Epithelial cell of proximal tubule (primary cell): ENCODE data around the gene ADAMTS6. TPM values are rescaled to one million over a fixed set of nuclear protein-coding genes. Genes with fewer than 3 reads are reported as not detected.

Experiments used
- DNase-seq: peaks from one replicate; pipeline ENCODE4 v3.0.0-alpha.2; 2011; ENCODE audit warnings: low read depth
- H3K4me3 ChIP-seq: 2 replicates; pipeline ENCODE4 v1.5.1; 2011; ENCODE audit warnings: low read depth, mild to moderate bottlenecking, low read length
- total RNA-seq: library from RNA; depleted of rRNA; stranded (reverse); fragments of >200 nt; gene quantifications from 2 replicates; pipeline ENCODE4 v1.2.3, GENCODE V29; 2015
- TF ChIP-seq, protein P1 (sequence below): conservative IDR thresholded peaks from 2 replicates; pipeline ENCODE4 v1.5.1; 2012; ENCODE audit warnings: low read depth, mild to moderate bottlenecking, low read length

Gene ADAMTS6
- total RNA-seq, 1 donor from 2014 or later = 3.5 TPM

DNA sequence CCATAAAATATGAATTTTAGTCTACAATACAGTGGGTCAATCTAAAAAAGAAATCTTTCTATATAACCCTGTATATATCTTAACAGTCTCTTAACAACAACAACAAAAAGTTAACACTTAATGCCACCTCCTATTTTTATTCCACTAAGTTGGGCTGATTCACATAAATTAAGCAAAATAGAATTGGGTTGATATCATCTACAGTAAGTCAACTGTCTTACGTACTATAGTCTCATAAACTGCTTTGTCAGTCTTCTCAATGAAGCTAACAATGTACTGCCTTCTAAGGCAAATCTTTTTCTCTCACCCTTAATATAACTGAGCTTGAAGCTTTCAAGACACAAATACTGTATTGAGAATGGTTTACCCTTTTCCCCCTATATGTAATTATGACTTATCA, 185.7 kb downstream of the ADAMTS6 start:
- no peak for DNase-seq
- TF ChIP-seq, protein P1, sequence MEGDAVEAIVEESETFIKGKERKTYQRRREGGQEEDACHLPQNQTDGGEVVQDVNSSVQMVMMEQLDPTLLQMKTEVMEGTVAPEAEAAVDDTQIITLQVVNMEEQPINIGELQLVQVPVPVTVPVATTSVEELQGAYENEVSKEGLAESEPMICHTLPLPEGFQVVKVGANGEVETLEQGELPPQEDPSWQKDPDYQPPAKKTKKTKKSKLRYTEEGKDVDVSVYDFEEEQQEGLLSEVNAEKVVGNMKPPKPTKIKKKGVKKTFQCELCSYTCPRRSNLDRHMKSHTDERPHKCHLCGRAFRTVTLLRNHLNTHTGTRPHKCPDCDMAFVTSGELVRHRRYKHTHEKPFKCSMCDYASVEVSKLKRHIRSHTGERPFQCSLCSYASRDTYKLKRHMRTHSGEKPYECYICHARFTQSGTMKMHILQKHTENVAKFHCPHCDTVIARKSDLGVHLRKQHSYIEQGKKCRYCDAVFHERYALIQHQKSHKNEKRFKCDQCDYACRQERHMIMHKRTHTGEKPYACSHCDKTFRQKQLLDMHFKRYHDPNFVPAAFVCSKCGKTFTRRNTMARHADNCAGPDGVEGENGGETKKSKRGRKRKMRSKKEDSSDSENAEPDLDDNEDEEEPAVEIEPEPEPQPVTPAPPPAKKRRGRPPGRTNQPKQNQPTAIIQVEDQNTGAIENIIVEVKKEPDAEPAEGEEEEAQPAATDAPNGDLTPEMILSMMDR = no peak
- no peak overlapping the region for H3K4me3 ChIP-seq

DNA sequence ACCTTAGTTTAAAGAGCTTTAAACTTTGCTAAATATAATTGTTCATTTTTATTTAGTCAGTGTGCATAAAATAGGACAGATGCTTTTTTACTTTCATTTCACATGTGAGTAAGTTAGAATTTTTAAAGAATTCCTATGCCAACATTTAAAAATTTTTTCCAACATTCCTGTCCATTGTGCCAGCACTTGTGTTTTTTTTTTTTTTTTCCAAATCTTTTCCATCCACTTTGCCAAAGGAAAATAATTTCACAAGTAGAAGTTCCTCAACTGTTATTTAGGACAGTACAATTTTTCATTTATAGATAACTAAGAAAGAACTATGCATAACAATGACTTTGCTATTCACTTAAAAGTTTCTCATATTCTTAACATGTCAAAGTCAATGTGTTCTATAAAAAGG, 189.5 kb downstream of the ADAMTS6 start:
- TF ChIP-seq, protein P1 = no peak
- no peak overlapping the region for H3K4me3 ChIP-seq
- DNase-seq = no peak

DNA sequence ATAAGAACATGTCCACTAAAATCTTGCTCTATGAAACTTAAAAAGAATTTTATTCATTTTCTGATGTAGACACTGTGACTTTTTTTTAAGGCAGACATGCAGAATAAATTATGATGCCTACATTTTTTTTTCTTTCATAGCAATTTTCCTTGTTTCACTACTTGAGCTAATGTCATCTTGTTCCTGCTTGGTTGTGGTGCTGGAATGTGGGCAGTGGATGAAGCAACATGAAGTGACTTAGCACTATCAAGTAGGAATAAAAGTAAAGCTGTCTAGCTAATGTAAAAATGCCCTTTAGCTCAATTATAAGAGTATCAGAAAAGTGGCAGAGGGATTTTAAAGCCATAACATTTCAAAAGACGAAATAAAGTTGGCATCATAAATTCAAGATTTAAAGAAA, 191.0 kb downstream of the ADAMTS6 start:
- no peak for DNase-seq
- no peak overlapping the region for H3K4me3 ChIP-seq
- TF ChIP-seq, protein P1 = no peak

DNA sequence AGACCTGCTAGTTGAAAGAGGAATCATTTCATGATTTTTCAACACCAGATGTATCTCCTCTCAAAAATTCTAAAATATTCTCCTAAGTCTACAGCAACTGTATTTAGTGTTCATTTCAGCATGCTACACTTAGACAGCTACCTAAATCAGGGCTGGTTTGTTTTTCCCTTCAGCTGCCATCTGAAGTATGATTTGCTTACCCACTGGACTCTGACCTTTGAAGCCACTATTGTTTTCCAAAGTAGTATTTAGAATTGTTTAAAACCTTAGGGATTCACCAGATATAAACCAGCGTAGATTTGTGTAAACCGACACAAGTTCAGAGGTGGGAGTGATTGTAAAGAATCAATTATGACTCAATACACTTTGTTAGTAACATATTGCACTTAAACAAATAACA, 193.1 kb downstream of the ADAMTS6 start:
- TF ChIP-seq, protein P1 = no peak
- DNase-seq = no peak
- no peak overlapping the region for H3K4me3 ChIP-seq

DNA sequence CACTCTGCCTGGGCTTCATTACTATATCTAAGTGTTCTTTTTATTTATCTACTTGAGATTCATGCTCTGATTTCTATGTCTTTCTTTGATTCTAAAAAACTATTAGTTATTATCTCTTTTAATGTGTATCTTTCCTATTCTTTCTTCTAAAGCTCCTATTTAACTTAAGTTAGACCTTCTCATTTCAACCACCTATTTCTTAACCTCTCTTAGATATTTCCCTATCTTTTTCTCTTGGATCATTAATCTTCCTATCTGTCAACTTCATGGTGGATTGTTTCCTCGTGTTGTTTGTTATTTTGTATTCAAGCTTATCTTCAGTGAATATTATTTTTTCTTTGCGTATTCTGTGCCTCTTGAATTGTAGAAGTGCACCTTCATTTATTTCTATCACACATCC, 202.1 kb downstream of the ADAMTS6 start:
- H3K4me3 ChIP-seq = no peak overlapping the region
- DNase-seq = no peak
- TF ChIP-seq, protein P1 = no peak

DNA sequence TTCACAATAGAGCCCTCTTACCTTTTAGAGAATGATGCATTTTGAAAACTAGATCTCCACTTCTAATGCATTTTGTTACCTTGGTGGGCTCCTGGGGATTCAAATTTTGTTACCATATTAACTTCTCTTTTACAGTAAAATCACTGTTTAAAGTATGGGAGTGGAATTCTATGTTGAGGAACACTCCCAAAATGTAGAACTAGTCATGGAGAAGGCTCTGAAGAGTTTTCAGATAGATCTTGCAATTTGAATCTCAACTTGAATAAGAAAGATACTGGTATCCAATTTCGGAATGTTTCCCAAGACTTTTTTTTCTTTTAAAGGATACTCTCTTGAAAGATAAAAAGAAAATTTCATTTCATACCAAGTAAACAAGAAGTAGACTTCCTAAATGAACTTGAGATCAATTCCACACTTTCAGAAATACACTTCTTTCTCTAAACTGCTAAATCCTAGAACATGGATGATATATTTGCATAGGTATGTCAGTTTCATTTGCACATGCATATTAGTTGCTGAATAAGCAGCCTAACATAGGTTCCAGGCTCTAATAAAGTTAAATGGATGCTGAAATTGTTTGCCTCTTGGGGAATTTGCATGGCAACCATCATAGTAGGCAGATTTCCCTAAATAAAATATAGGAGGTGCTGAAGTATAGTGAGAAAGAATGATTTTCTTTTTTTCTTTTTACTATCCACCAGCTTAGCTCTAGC, 205.4 kb downstream of the ADAMTS6 start:
- TF ChIP-seq, protein P1 = no peak
- no peak overlapping the region for H3K4me3 ChIP-seq
- DNase-seq = no peak

DNA sequence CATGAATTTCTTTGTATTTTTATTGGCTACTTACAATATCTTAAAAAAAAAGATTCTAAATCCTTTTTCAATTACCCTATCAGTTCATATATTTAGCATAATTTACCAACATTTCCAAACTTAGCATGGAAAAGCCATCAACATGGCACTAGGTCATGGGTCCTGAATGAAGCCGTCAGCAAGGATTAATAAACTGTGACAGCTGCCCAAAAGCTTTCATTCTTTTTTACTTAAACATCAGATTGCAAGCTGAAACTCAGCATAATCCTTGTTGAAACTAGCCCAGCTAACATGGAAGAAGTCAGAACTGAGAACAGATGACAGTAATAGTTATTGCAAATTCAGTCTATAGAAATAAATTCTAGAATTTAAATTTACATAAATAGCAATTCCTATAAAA, 209.8 kb downstream of the ADAMTS6 start:
- DNase-seq = no peak
- no peak overlapping the region for H3K4me3 ChIP-seq

More for the DNA sequence above, 209.8 kb downstream of the ADAMTS6 start:
- TF ChIP-seq, protein P1 = no peak
